Measurements from ENCODE around the gene BICRA. TPM values are rescaled to one million over a fixed set of nuclear protein-coding genes. Genes with fewer than 3 reads are reported as not detected.

BICRA gene
- total and polyA plus RNA-seq, 2 donors (not counting 1 experiment from before 2014, with no cell fraction given), result 14.1 to 34.7 TPM

DNA sequence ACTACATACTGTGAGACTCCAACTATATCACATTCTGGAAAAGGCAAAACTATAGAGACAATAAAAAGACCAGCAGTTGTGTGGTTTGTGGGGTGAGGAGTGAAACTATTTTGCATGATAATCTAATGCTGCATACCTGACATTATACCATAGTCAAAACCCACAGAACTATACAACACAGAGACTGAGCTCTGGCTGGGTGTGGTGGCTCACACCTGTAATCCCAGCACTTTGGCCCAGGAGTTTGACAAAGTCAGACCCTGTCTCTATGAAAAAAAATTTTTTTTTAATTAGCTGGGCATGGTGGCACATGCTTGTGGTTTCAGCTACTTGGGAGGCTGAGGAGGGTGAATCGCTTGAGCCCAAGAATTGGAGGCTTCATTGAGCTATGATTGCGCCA is 47.9 kb upstream of the BICRA start:
- intact Hi-C loops (cut with micrococcal nuclease), result no loop called here
- Histone ChIP-seq H3K36me3 (replicated peaks in 1 of 2; ENCODE audit: control extremely low read depth in 1 of 2, control insufficient read depth in 1 of 2, extremely low read depth in 1 of 2, insufficient read depth in 2 of 2, low read length in 1 of 2) (no peaks in the 10 kb centered on the region), H3K4me3 (ENCODE audit: control extremely low read depth in 1 of 5, extremely low read depth in 1 of 5, insufficient read depth in 1 of 5, low read depth in 2 of 5, low read length in 4 of 5) (no peak overlapping the region), H3K4me2 (replicated peaks; ENCODE audit: low read depth, low read length, poor library complexity, severe bottlenecking) (no peak overlapping the region), H3K27ac (ENCODE audit: low read length in 2 of 2) (no peak overlapping the region), H3K9ac (ENCODE audit: low read length) (no peak overlapping the region), H3K4me1 (ENCODE audit: control insufficient read depth in 2 of 2, insufficient read depth in 2 of 2, low read length in 2 of 2) (no peaks in the 10 kb centered on the region), H4K20me1 (ENCODE audit: control insufficient read depth, insufficient read depth, low read length, poor library complexity, severe bottlenecking) (no peaks in the 10 kb centered on the region), H2AFZ (ENCODE audit: insufficient read depth, low read depth, low read length, poor library complexity, severe bottlenecking) (no peak overlapping the region), H3K27me3 (replicated peaks in 1 of 4; ENCODE audit: control extremely low read depth in 1 of 4, control insufficient read depth in 3 of 4, insufficient read depth in 4 of 4, low read length in 3 of 4) (peaks cover 0 to 4% (median 2%) of the 10 kb centered on the region in 4 experiments), H3K9me3 (ENCODE audit: control extremely low read depth in 1 of 3, control insufficient read depth in 2 of 3, insufficient read depth in 1 of 3, low read length in 2 of 3) (no peaks in the 10 kb centered on the region), H3K79me2 (ENCODE audit: control insufficient read depth, insufficient read depth, low read length) (no peaks in the 10 kb centered on the region)
- Mint-ChIP-seq H3K9me3 (ENCODE audit: insufficient read depth) (no peaks in the 10 kb centered on the region), H3K27ac (no peak overlapping the region), H3K27me3 (peaks cover 31% of the 10 kb centered on the region), H3K4me3 (no peak overlapping the region), H3K4me1 (no peaks in the 10 kb centered on the region)
- no peak for DNase-seq
- ChIA-PET POLR2A (no interaction called here), CTCF (interaction anchor here (0.6 kb wide), 1 partner anchor 1223 kb away, joined by 4 read pairs; no protein-coding TSS in a partner anchor)
- no peak for ATAC-seq (ENCODE audit: low read depth)
- TF ChIP-seq EZH2 (IDR thresholded peaks at IDR 0.05; ENCODE audit: borderline replicate concordance, insufficient read depth, low read depth, low read length, poor library complexity, severe bottlenecking), result no peak
- TF ChIP-seq, protein P1, sequence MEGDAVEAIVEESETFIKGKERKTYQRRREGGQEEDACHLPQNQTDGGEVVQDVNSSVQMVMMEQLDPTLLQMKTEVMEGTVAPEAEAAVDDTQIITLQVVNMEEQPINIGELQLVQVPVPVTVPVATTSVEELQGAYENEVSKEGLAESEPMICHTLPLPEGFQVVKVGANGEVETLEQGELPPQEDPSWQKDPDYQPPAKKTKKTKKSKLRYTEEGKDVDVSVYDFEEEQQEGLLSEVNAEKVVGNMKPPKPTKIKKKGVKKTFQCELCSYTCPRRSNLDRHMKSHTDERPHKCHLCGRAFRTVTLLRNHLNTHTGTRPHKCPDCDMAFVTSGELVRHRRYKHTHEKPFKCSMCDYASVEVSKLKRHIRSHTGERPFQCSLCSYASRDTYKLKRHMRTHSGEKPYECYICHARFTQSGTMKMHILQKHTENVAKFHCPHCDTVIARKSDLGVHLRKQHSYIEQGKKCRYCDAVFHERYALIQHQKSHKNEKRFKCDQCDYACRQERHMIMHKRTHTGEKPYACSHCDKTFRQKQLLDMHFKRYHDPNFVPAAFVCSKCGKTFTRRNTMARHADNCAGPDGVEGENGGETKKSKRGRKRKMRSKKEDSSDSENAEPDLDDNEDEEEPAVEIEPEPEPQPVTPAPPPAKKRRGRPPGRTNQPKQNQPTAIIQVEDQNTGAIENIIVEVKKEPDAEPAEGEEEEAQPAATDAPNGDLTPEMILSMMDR (IDR thresholded peaks at IDR 0.05), result no peak
- no CpG with 5 or more reads among the region's 2 CpGs for WGBS (ENCODE audit: insufficient coverage)

DNA sequence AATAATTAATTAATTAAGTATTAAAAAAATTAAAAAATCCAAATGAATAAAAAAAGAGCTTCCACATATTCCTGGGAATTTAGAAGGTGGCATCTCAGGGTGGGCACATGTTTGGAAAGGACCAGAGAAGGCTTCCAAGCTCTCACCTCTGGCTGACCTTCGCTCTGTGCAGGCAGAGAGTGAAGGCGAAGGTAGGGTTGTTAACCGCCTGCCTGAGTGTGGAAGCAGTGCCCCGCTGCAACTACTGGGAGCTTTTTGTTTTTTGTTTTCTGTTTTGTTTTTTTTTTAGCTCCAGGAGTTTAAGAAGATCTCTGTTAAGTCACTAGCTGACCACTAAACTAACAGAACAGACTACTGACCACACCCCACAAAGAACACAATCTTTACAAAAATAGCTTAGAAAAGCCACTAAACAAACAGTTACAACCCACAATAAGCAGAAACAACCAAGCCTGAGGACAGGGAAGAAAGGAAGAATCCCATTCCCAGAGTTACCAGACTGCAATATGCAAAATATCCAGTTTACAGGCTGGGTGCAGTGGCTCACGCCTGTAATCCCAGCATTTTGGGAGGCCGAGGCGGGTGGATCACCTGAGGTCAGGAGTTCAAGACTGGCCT is 47.4 kb upstream of the BICRA start:
- intact Hi-C loops (cut with micrococcal nuclease), result no loop called here
- DNase-seq, result no peak
- Histone ChIP-seq H3K4me1 (ENCODE audit: control insufficient read depth in 2 of 2, insufficient read depth in 2 of 2, low read length in 2 of 2) (no peaks in the 10 kb centered on the region), H3K36me3 (replicated peaks in 1 of 2; ENCODE audit: control extremely low read depth in 1 of 2, control insufficient read depth in 1 of 2, extremely low read depth in 1 of 2, insufficient read depth in 2 of 2, low read length in 1 of 2) (no peaks in the 10 kb centered on the region), H3K9ac (ENCODE audit: low read length) (no peak overlapping the region), H2AFZ (ENCODE audit: insufficient read depth, low read depth, low read length, poor library complexity, severe bottlenecking) (no peak overlapping the region), H3K9me3 (ENCODE audit: control extremely low read depth in 1 of 3, control insufficient read depth in 2 of 3, insufficient read depth in 1 of 3, low read length in 2 of 3) (no peaks in the 10 kb centered on the region), H3K27me3 (replicated peaks in 1 of 4; ENCODE audit: control extremely low read depth in 1 of 4, control insufficient read depth in 3 of 4, insufficient read depth in 4 of 4, low read length in 3 of 4) (peaks cover 0 to 4% (median 2%) of the 10 kb centered on the region in 4 experiments), H3K79me2 (ENCODE audit: control insufficient read depth, insufficient read depth, low read length) (no peaks in the 10 kb centered on the region), H3K27ac (ENCODE audit: low read length in 2 of 2) (no peak overlapping the region), H3K4me2 (replicated peaks; ENCODE audit: low read depth, low read length, poor library complexity, severe bottlenecking) (no peak overlapping the region), H4K20me1 (ENCODE audit: control insufficient read depth, insufficient read depth, low read length, poor library complexity, severe bottlenecking) (no peaks in the 10 kb centered on the region), H3K4me3 (ENCODE audit: control extremely low read depth in 1 of 5, extremely low read depth in 1 of 5, insufficient read depth in 1 of 5, low read depth in 2 of 5, low read length in 4 of 5) (no peak overlapping the region)
- WGBS (ENCODE audit: insufficient coverage), result 71% methylated on average over 1 of the region's 7 CpGs
- peaks cover 31% of the 10 kb centered on the region for H3K27me3 Mint-ChIP-seq
- H3K4me3 Mint-ChIP-seq, result no peak overlapping the region
- H3K9me3 Mint-ChIP-seq (ENCODE audit: insufficient read depth), result no peaks in the 10 kb centered on the region
- no peaks in the 10 kb centered on the region for H3K4me1 Mint-ChIP-seq
- POLR2A ChIA-PET, result no interaction called here
- CTCF ChIA-PET, result interaction anchor here (0.6 kb wide), 1 partner anchor 1222 kb away, joined by 4 read pairs; no protein-coding TSS in a partner anchor
- TF ChIP-seq, protein P1 (IDR thresholded peaks at IDR 0.05), result no peak
- TF ChIP-seq EZH2 (IDR thresholded peaks at IDR 0.05; ENCODE audit: borderline replicate concordance, insufficient read depth, low read depth, low read length, poor library complexity, severe bottlenecking), result no peak
- no peak for ATAC-seq (ENCODE audit: low read depth)
- H3K27ac Mint-ChIP-seq, result no peak overlapping the region
